Cortex of kidney (tissue), 1 donor: ENCODE measurements around the gene APBB1IP.
"Not testable (repeated sequence)": the region's sequence is repeated elsewhere in the genome, so short reads cannot be mapped to it uniquely, and the experiment has no call there.

Experiments
- DNase-seq: peaks from one replicate; lab custom pipeline; 2025; lab: John Stamatoyannopoulos, UW

Gene APBB1IP

GRCh38 chr10:26437637-26438461 lies at the start of gene APBB1IP:
Gene APBB1IP, plus strand, starts transcription at chr10:26438341. Its CDS starts 53,986 bp downstream, at chr10:26492327.
- DNase-seq, result no peak

GRCh38 chr10:26389533-26389932 lies 48.6 kb upstream of the APBB1IP start:
- no peak for DNase-seq

GRCh38 chr10:26391701-26392695 lies 46.1 kb upstream of the APBB1IP start:
- no peak for DNase-seq

GRCh38 chr10:26398353-26398752 lies 39.8 kb upstream of the APBB1IP start:
- not testable (repeated sequence) for DNase-seq

- no peak for DNase-seq
These were observed 30.7 kb upstream of the APBB1IP start for GRCh38 chr10:26407406-26407969.

- DNase-seq, result no peak
These were observed 29.2 kb upstream of the APBB1IP start for GRCh38 chr10:26408858-26409494.

GRCh38 chr10:26410356-26410755 lies 27.8 kb upstream of the APBB1IP start:
- DNase-seq, result no peak

GRCh38 chr10:26412932-26413331 lies 25.2 kb upstream of the APBB1IP start:
- DNase-seq, result no peak

GRCh38 chr10:26413375-26413774 lies 24.8 kb upstream of the APBB1IP start:
- no peak for DNase-seq

GRCh38 chr10:26417136-26417535 lies 21.0 kb upstream of the APBB1IP start:
- DNase-seq, result no peak

GRCh38 chr10:26422977-26423376 lies 15.2 kb upstream of the APBB1IP start:
- DNase-seq, result no peak

GRCh38 chr10:26423722-26424121 lies 14.4 kb upstream of the APBB1IP start:
- no peak for DNase-seq

GRCh38 chr10:26430641-26431163 lies 7.4 kb upstream of the APBB1IP start:
- DNase-seq, result no peak

GRCh38 chr10:26432938-26433337 lies 5.2 kb upstream of the APBB1IP start:
- no peak for DNase-seq

- no peak for DNase-seq
These were observed 2.3 kb upstream of the APBB1IP start for GRCh38 chr10:26435852-26436251.

- DNase-seq, result no peak
These were observed 1.3 kb upstream of the APBB1IP start for GRCh38 chr10:26436848-26437247.

- DNase-seq, result no peak
These were observed 597 bp downstream of the APBB1IP start for GRCh38 chr10:26438534-26439341.

GRCh38 chr10:26439406-26440087 lies 1.4 kb downstream of the APBB1IP start:
- DNase-seq, result no peak

- no peak for DNase-seq
These were observed 1.9 kb downstream of the APBB1IP start for GRCh38 chr10:26440088-26440470.
